GM10248 (cell line): ENCODE results near the gene CAVIN4.

ENCODE experiments used
- CTCF ChIA-PET: fragments of 300-600 bp; sonication (Branson Sonifier 250); formaldehyde crosslinking; extraction: SDS; loops from one replicate; lab custom pipeline; 2021; ENCODE audit warnings: antibody characterized with exemption; lab: Yijun Ruan, JAX
- POLR2A ChIA-PET: fragments of 350-650 bp; sonication (Branson Sonifier 250); formaldehyde crosslinking; extraction: SDS; loops from one replicate; lab custom pipeline; 2020; ENCODE audit warnings: antibody characterized with exemption; lab: Yijun Ruan, JAX
- DNase-seq: peaks from one replicate; pipeline ENCODE4 v3.0.0; 2012; ENCODE audit errors: extremely low spot score
- TF ChIP-seq, protein P1 (sequence below): IDR thresholded peaks from 2 replicates; pipeline ENCODE4 v1.5.1; 2012; ENCODE audit warnings: mild to moderate bottlenecking, low read depth; ENCODE audit errors: extremely low read depth, missing control alignments, control extremely low read depth

Gene CAVIN4

DNA sequence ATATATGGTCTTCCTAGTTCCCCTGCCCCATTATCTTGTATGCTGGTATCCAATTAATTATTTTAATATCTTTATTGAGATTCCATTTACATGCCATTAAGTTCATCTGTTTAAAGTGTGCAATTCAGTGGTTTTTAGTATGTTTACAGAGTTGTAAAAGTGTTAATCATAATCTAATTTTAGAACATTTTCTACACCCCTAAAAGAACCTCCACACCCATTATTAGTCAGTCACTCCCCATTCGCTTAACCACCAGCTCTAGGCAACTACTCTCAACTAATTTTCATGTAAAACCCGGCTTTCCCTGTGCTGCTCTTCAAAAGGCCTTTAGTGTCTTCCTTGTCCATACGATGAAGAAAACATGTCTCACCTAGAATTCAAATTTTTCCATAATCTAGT is 20.8 kb upstream of the CAVIN4 start:
- CTCF ChIA-PET: interaction anchor here (2.9 kb wide), 1 partner anchor 44 kb away, joined by 9 read pairs; no protein-coding TSS in a partner anchor
- DNase-seq: no peak
- POLR2A ChIA-PET: no interaction called here
- TF ChIP-seq, protein P1, sequence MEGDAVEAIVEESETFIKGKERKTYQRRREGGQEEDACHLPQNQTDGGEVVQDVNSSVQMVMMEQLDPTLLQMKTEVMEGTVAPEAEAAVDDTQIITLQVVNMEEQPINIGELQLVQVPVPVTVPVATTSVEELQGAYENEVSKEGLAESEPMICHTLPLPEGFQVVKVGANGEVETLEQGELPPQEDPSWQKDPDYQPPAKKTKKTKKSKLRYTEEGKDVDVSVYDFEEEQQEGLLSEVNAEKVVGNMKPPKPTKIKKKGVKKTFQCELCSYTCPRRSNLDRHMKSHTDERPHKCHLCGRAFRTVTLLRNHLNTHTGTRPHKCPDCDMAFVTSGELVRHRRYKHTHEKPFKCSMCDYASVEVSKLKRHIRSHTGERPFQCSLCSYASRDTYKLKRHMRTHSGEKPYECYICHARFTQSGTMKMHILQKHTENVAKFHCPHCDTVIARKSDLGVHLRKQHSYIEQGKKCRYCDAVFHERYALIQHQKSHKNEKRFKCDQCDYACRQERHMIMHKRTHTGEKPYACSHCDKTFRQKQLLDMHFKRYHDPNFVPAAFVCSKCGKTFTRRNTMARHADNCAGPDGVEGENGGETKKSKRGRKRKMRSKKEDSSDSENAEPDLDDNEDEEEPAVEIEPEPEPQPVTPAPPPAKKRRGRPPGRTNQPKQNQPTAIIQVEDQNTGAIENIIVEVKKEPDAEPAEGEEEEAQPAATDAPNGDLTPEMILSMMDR: no peak

DNA sequence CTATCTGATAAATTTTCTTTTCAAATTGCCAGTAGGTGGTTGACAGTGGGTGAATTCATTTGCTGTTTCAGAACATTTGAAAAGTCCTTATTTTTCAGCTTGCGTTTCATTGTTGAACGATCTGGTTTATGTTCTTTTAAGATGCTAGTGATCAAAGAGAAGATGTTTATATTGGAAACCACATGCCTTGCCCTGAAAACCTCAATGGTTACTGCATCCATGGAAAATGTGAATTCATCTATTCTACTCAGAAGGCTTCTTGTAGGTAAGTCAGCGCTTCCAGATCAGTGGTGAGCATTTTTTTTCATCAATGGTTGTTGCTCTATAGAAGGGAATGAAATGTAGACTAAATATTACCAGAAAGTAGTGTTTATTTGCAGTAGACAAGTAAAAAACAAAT is 16.6 kb upstream of the CAVIN4 start:
- TF ChIP-seq, protein P1: no peak
- POLR2A ChIA-PET: no interaction called here
- no peak for DNase-seq
- CTCF ChIA-PET: interaction anchor here (1.9 to 3.1 kb wide), 3 partner anchors 9 to 40 kb away, joined by 5 to 9 read pairs (median 6); no protein-coding TSS in a partner anchor

GRCh38 chr9:100567856-100568255 is 10.0 kb upstream of the CAVIN4 start:
- ChIA-PET CTCF (interaction anchor here (1.0 to 1.7 kb wide), 2 partner anchors 12 to 14 kb away, joined by 4 to 5 read pairs; no protein-coding TSS in a partner anchor), POLR2A (no interaction called here)
- TF ChIP-seq, protein P1: no peak
- DNase-seq: no peak

DNA sequence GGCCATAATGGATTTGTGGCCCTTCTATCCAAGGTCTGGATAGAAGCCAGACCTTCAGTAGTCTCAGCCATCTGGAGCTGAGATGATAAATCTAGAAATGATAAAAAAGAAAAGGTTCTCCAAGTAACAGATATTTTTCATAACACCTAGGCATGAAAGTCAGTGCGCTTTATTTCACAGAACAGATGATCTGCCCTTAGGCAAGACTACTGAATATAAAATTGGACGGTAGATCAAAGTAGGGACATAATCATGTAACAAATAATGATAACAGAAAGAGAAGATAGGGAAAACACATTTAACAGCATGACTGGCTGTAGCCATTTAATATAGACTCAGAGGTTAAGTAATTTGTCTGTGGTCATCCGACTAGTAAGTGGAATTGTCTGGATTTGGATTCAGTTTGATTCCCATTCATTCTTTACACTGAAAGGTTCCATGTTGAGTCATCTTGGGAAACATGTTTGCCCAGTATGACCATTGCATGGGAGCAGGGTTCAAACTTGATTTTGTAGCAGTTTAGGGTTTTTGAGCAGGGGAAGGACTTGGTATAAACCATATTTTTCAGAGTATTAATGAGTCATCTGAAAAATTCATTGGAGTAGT is 4.1 kb upstream of the CAVIN4 start:
- TF ChIP-seq, protein P1: no peak
- POLR2A ChIA-PET: no interaction called here
- CTCF ChIA-PET: interaction anchor here (0.8 kb wide), 1 partner anchor 11 kb away, joined by 3 read pairs; no protein-coding TSS in a partner anchor
- DNase-seq: no peak

GRCh38 chr9:100575006-100575405 is 2.9 kb upstream of the CAVIN4 start:
- ChIA-PET CTCF (interaction anchor here (1.2 to 1.7 kb wide), 2 partner anchors 19 to 69 kb away, joined by 3 to 6 read pairs; no protein-coding TSS in a partner anchor), POLR2A (no interaction called here)
- TF ChIP-seq, protein P1: no peak
- DNase-seq: no peak

- TF ChIP-seq, protein P1: no peak
- ChIA-PET POLR2A (no interaction called here), CTCF (interaction anchor here (0.8 to 1.7 kb wide), 3 partner anchors 20 to 70 kb away, joined by 3 to 6 read pairs (median 3); no protein-coding TSS in a partner anchor)
- no peak for DNase-seq
Observed at GRCh38 chr9:100575765-100576386, 2.0 kb upstream of the CAVIN4 start.
